ENCODE results near the gene DPEP2.

DNA sequence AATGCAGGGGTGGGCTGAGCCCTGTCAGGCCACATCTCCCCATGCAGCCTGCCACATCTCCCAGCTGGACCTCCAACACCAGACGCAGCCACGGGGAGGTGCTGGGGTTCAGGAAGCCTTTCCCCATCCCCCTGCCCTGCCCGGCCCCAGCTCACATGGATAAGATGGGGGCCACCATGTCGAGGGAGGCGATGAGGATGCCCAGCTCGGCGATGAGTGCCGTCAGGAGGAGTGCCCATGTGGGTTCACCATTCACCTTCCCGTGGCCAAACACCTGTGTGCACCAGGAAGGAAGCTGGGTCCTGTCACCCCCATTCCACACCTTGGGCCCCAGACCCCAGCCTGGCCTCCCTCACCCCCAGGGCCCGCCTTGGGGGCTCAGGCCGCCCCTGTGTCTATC lies 49.6 kb downstream of the DPEP2 start:
- TF ChIP-seq CTCF (conservative IDR thresholded peaks at IDR 0.05; ENCODE audit: low read depth in 2 of 2) (no peak), EZH2 (IDR thresholded peaks at IDR 0.05; ENCODE audit: low read depth, unreplicated experiment) (no peak), POLR2AphosphoS5 (IDR thresholded peaks at IDR 0.05; ENCODE audit: low read depth) (no peak), JUNB (IDR thresholded peaks at IDR 0.05; ENCODE audit: unreplicated experiment) (no peak), ZNF331 (CRISPR knock-in tag; IDR thresholded peaks at IDR 0.05; ENCODE audit: low read depth) (no peak), ZNF462 (CRISPR knock-in tag; IDR thresholded peaks at IDR 0.05) (no peak)
- TF ChIP-seq, protein P1, sequence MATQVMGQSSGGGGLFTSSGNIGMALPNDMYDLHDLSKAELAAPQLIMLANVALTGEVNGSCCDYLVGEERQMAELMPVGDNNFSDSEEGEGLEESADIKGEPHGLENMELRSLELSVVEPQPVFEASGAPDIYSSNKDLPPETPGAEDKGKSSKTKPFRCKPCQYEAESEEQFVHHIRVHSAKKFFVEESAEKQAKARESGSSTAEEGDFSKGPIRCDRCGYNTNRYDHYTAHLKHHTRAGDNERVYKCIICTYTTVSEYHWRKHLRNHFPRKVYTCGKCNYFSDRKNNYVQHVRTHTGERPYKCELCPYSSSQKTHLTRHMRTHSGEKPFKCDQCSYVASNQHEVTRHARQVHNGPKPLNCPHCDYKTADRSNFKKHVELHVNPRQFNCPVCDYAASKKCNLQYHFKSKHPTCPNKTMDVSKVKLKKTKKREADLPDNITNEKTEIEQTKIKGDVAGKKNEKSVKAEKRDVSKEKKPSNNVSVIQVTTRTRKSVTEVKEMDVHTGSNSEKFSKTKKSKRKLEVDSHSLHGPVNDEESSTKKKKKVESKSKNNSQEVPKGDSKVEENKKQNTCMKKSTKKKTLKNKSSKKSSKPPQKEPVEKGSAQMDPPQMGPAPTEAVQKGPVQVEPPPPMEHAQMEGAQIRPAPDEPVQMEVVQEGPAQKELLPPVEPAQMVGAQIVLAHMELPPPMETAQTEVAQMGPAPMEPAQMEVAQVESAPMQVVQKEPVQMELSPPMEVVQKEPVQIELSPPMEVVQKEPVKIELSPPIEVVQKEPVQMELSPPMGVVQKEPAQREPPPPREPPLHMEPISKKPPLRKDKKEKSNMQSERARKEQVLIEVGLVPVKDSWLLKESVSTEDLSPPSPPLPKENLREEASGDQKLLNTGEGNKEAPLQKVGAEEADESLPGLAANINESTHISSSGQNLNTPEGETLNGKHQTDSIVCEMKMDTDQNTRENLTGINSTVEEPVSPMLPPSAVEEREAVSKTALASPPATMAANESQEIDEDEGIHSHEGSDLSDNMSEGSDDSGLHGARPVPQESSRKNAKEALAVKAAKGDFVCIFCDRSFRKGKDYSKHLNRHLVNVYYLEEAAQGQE (IDR thresholded peaks at IDR 0.05; ENCODE audit: unreplicated experiment) = no peak

Data from GM23338 (cell line).